GM21717 (cell line): ENCODE results near the gene RAD23A.
"Not testable (repeated sequence)": the region's sequence is repeated elsewhere in the genome, so short reads cannot be mapped to it uniquely, and the experiment has no call there.

Experiments
- ATAC-seq: cut with Tn5 transposase; IDR thresholded peaks from one replicate; pipeline ENCODE4 v1.9.1; 2021; ENCODE audit warnings: mild to moderate bottlenecking, moderate library complexity; ENCODE audit not compliant: unreplicated experiment

The RAD23A gene

DNA sequence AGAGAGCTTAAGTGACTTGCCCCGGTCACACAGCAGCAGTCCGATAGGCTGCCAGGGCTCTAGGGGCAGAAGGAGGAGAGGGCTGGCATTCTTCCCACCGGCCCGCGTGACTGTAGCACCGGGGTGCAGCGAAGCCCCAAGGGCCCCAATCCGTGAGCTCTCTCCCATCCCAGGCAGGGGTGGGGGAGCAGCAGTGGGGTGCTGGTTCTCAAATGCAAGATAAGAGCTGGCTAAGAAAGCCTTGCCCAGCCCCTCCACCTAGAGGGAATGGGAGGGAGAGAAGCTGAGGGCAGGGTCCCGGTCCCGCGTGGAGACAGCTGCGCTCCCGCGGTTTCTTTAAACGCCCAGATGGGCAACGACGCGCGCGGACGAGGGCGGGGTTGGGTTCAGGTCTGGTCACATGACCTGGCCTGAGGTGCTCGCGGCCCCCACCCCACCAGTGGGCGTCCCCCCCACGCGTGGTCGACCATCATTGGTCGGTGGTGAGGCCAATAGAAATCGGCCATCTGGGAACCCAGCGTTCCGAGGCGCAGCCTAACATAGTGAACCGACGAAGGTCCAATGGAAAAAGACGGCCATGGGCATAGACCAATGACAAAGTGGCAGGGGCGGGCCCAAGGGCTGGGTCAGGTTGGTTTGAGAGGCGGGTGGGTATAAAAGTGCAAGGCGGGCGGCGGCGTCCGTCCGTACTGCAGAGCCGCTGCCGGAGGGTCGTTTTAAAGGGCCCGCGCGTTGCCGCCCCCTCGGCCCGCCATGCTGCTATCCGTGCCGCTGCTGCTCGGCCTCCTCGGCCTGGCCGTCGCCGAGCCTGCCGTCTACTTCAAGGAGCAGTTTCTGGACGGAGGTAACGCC is 7.5 kb upstream of the RAD23A start, which contains the start of gene CALR:
Gene CALR, plus strand, starts transcription at position 683 of the 852 bp plus-strand sequence. Its CDS starts 71 bp downstream, at position 754.
- peak; percentile 76 for ATAC-seq

DNA sequence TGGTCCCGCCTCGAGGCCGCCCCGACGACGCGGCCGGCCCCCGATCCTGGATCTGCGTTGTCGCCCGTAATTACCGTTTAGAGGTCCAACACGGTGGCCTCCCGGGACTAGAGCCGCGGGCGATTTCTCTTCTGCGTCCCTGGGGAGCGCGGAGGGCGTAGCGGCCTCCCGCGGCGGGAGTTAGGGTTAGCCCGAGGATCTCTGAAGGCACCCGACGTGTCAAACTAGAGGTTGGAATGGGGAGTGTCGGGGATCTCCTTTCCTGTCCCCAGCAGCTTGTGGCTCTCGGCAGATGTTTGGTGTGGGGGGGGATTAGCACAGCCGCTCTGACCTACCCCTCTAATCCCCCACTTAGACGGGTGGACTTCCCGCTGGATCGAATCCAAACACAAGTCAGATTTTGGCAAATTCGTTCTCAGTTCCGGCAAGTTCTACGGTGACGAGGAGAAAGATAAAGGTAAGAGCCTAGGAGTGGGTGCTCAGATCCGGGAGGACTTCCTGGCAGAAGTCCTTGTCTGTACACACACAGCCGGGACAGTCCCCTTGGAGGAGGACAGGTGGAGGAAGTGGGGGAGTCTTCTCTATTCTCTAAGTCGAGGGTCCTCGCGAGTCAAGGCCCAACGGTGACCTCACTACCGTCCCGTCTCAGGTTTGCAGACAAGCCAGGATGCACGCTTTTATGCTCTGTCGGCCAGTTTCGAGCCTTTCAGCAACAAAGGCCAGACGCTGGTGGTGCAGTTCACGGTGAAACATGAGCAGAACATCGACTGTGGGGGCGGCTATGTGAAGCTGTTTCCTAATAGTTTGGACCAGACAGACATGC is 6.7 kb upstream of the RAD23A start:
- peak; percentile 1 for ATAC-seq

DNA sequence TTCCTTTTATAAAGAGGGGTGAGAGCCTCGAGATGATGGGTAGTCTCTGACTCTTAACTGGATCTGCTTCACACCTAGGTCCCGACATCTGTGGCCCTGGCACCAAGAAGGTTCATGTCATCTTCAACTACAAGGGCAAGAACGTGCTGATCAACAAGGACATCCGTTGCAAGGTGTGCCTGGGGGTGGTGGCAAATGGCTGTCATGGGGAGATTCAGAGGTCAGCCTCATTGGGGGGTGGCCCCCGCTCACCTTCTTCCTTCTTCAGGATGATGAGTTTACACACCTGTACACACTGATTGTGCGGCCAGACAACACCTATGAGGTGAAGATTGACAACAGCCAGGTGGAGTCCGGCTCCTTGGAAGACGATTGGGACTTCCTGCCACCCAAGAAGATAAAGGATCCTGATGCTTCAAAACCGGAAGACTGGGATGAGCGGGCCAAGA is 5.7 kb upstream of the RAD23A start:
- ATAC-seq, result no peak

DNA sequence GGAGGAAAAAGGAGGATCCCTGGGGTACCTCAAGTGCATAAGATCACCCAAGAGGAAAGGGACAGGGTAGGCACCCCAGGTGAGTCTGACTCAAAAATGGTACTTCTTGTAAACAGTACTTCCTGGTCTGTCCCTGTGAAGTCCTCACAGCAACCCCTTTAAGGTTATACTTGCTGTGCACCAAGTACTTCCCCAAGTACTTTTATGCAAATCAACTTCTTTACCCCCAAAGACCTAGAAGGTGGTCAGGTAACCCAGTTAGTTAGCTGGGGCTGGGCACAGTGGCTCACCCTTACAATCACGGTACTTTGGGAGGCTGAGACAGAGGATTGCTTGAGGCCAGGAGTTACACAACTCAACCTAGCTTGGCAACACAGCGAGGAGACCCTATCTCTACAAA is 4.8 kb upstream of the RAD23A start:
- ATAC-seq, result no peak

DNA sequence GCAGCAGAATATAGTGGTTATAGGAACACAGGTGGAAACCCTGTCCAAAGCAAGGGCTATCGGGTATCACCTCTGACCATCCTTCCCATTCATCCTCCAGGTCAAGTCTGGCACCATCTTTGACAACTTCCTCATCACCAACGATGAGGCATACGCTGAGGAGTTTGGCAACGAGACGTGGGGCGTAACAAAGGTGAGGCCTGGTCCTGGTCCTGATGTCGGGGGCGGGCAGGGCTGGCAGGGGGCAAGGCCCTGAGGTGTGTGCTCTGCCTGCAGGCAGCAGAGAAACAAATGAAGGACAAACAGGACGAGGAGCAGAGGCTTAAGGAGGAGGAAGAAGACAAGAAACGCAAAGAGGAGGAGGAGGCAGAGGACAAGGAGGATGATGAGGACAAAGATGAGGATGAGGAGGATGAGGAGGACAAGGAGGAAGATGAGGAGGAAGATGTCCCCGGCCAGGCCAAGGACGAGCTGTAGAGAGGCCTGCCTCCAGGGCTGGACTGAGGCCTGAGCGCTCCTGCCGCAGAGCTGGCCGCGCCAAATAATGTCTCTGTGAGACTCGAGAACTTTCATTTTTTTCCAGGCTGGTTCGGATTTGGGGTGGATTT is 2.1 kb upstream of the RAD23A start:
- ATAC-seq, result no peak

DNA sequence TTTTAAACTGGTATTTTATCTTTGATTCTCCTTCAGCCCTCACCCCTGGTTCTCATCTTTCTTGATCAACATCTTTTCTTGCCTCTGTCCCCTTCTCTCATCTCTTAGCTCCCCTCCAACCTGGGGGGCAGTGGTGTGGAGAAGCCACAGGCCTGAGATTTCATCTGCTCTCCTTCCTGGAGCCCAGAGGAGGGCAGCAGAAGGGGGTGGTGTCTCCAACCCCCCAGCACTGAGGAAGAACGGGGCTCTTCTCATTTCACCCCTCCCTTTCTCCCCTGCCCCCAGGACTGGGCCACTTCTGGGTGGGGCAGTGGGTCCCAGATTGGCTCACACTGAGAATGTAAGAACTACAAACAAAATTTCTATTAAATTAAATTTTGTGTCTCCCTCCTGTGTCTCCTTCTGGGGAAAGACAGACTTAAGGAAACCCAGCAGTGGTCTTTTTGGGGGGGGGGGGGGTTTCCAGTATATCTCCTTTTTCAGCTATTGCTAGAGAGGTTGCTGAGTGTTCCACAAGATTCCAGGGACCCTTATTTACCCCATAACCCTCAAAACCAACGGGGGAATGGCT is 1.5 kb upstream of the RAD23A start:
- ATAC-seq, result no peak

DNA sequence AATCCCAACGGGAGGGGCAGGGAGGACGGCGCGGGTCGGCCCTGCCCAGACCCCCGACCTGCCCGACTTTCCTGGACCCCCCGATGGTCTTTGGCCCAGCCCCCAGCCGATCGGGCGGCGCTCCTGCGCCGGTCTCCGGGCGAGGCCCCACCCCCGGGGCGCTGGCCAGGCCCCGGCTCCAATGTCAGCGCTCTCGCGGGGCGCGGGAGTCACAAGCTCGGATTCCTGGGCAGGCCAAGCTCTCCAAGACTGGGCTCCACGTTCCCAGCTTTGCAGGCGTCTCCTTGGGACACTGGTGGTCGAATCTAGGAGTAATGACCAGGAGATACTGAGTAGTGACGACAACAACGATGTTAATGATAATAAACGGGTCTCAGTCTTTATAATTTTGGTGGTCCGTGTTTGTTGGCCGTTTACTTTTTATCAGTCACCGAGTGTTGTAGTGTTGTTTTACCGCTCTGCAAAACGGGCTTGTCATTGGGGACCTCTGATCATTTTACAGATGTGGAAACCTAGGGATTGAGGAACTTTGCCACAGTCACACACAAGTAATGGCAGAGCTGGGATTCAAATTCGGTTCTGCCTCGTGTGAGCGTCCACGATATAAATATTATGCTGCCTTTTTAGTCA is 545 bp downstream of the RAD23A start:
- peak; percentile 27 for ATAC-seq

DNA sequence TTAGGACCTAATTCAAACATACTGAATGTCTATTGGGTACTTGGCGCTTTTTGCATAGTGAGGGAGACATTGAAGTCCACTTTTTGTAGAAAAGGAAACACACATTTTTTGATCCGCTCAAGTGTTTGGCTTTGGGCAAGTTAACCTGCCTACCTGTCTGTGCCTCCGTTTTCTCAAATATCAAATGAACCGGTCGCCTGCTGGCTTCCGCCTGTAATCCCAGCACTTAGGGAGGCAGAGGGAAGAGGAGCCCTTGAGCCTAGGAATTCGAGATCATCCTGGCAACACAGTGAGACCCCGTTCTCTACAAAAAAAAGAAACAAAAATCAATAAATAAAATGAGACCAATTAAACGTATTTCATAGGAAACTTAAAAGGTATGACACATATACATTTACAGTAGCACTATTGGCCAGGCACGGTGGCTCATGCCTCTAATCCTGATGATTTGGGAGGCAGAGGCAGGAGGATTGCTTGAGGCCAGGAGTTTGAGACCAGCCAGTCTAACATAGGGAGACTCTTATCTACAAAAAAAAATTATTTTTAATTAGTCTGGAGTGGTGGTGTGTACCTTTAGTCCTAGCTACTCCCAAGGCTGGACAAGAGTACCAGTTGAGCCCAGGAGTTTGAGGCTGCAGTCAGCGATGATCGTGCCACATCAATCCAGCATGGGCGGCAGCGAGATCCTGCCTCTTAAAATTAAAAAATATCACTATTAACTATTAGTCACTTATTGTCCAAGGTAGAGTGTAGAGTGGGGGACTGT is 1.3 kb downstream of the RAD23A start:
- no peak for ATAC-seq

DNA sequence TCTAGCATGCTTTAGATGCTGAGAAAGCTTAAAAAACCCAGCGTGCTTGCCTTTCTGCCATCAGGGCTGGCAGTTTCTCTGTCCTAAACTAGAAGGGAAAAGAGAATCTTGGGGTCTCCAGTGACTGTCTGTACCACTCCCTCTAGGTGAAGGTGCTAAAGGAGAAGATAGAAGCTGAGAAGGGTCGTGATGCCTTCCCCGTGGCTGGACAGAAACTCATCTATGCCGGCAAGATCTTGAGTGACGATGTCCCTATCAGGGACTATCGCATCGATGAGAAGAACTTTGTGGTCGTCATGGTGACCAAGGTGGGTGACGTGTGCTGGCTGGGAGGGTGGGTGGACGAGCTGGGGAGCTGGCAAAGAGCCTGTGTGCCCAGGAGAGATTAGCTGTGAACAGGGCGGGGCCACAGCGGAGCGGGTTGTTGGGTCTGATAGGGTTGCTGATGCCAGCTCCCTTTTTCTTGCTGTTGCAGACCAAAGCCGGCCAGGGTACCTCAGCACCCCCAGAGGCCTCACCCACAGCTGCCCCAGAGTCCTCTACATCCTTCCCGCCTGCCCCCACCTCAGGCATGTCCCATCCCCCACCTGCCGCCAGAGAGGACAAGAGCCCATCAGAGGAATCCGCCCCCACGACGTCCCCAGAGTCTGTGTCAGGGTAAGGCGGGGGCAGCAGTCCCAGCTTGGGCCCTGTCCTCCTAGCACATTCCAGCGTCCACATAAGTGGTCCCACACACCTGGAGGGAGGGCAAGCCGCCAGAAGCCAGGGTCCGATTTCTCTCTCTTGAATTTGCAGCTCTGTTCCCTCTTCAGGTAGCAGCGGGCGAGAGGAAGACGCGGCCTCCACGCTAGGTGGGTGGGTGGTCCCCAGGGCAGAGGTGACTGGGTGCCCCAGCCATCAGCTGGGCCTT is 2.3 kb downstream of the RAD23A start:
- no peak for ATAC-seq

DNA sequence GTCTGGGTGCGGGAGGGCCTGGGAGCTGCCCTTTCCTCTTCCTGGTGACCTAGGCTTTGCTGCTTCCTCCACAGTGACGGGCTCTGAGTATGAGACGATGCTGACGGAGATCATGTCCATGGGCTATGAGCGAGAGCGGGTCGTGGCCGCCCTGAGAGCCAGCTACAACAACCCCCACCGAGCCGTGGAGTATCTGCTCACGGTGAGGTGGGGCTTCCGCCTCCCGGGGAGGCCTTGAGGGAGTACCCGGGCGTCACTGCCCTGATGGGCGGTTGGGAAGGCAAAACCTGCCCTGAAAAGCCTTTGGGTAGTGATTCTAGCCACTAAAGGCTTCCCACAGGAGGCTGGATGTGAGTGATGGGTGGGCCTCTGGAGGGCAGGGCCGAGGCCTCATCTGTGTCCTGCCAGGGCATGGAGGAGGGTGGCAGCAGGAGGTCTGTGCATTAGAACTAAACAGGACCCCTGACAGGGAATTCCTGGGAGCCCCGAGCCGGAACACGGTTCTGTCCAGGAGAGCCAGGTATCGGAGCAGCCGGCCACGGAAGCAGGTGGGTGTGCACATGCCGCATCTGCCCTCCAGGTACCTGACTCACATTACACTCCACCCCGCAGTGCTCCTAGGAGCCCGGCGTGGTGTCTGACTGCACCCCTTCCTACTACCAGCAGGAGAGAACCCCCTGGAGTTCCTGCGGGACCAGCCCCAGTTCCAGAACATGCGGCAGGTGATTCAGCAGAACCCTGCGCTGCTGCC is 3.1 kb downstream of the RAD23A start:
- no peak for ATAC-seq

DNA sequence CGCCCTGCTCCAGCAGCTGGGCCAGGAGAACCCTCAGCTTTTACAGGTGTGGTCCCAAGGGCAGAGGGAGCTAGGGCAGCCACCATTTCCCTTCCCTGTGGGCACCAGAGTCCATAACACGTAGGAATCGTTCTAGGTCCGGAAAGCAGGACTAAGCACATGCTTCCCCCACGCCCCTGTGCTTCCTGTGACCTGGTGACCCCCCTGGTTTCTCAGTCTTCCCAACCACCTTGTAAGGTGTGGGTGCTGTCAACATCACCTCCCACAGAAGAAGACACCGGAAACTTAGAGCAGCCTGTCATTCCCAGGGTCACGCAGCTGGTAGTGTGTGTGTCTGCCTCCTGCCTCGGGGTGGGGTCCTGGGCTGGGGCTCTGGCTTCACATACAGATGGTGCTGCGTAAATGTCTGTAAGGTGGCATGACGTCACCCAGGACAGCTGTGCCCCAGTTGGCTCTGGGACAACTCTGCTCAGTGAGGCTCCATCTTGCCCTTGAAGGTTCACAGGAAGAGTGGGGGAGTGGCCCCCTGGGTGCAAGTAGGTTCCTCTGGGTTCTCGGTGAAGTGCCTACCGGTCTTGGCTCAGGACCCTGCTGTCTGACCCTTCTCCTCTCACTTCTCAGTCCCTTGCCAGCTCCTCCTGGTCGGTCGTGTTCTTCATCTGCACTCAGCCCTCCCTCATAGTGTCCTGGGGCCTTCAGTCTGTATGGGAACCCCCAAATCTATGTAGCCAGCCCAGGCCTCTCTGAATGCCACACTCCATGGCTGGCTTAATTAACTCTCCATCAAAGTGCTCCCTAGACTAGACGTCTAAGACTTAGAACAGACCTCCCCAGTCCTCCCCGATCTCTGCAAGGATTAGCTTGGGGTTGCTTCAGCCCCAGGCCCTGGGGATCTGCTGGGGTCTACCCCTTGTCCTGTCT is 4.0 kb downstream of the RAD23A start:
- ATAC-seq, result no peak

DNA sequence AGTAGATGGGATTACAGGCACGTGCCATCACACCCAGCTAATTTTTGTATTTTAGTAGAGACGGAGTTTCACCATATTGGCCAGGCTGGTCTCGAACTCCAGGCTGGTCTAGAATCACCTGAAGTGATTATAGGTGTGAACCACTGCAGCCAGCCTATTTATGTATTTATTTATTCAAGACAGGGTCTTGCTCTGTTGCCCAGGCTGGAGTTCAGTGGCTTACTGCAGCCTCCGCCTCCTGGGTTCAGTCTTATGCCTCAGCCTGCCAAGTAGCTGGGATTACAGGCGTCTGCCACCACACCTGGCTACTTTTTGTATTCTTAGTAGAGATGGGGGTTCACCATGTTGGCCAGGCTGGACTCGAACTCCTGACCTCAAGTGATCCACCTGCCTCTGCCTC is 6.4 kb downstream of the RAD23A start:
- not testable (repeated sequence) for ATAC-seq

DNA sequence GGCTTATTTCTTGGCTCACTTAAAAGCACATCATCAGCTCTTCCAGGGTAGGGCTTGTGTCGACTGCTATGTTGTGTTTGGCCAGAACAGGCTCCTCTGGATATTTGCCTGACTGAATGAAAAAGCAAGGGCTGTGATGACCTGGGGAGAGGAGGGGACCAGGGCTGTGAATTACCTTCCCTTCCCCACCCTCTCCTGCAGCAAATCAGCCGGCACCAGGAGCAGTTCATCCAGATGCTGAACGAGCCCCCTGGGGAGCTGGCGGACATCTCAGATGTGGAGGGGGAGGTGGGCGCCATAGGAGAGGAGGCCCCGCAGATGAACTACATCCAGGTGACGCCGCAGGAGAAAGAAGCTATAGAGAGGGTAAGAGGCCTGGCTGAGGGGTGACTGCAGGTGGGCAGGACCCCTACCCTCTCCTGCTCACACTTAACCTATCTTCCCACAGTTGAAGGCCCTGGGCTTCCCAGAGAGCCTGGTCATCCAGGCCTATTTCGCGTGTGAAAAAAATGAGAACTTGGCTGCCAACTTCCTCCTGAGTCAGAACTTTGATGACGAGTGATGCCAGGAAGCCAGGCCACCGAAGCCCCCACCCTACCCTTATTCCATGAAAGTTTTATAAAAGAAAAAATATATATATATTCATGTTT is 7.0 kb downstream of the RAD23A start:
- no peak for ATAC-seq

DNA sequence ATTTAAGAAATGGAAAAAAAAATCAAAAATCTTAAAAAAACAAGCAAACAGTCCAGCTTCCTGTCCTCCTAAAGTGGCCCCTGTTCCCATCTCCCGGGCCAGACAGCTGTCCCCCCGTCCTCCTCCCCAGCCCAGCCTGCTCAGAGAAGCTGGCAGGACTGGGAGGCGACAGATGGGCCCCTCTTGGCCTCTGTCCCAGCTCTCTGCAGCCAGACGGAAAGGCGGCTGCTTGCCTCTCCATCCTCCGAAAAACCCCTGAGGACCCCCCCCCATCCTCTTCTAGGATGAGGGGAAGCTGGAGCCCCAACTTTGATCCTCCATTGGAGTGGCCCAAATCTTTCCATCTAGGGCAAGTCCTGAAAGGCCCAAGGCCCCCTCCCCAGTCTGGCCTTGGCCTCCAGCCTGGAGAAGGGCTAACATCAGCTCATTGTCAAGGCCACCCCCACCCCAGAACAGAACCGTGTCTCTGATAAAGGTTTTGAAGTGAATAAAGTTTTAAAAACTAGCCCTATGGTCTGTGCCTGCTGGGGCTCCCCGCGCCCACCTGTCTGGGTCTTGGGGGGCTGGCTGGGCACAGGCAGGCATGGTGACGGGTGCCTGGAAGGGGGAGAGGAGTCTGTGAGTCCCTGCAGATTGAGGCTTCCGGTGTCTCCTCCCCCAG is 7.6 kb downstream of the RAD23A start:
- ATAC-seq, result no peak

DNA sequence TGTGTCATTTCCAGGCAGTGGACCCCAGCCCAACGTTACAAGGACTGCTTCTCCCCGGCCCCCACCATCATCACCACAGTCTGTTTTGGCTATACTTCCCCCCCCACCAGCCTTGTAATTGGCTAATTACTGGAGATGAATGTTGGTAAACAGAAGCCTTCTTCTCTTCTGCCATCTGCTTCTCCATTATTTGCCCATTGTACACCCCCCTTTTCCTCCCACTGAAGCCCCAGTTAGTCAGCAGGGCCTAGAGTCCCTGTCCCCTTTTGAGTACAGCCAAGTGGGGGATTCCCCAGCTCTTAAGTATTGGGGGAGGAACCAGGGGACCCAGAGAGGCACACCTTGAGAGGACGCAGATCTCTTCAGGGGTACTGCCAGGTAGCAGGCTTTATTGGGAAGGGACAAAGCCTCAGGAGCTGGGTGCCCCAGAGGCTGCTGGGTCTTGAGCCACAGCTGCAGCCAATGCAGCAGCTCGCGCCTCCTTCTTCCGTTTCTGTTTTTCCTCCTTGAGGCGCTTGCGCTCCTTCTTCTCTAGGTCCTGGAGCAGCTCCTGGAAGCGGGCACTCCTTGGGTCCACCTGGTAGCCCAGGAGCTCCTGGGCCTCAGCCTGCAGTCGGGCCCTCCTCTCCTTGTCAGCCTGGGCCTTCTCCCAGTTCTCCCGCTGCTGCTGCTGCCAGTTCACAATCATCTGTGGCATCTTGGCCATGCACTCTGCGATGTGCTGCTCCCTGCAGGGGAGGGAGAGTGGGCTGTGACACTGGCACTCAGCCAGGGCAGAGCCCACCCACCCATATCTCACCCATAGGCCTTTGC is 8.3 kb downstream of the RAD23A start:
- ATAC-seq, result no peak
